ENCODE measurements around the gene LGI4.
"Not testable (repeated sequence)": the region's sequence is repeated elsewhere in the genome, so short reads cannot be mapped to it uniquely, and the experiment has no call there.

Gene LGI4

GRCh38 chr19:35141837-35142605 lies 7.2 kb upstream of the LGI4 start:
- DNase-seq (ENCODE audit: low read depth), result no peak

- DNase-seq (ENCODE audit: low read depth), result peak; percentile 89
Observed at GRCh38 chr19:35140962-35141836, 6.3 kb upstream of the LGI4 start.

GRCh38 chr19:35140207-35140961 lies 5.5 kb upstream of the LGI4 start:
- DNase-seq (ENCODE audit: low read depth), result no peak

- no peak for DNase-seq (ENCODE audit: low read depth)
Observed at GRCh38 chr19:35138305-35138892, 3.5 kb upstream of the LGI4 start, which contains the start of gene FXYD1. FXYD1 (plus strand) TSS chr19:35138824; CDS start chr19:35140080, 1,256 bp downstream.

- DNase-seq (ENCODE audit: low read depth), result no peak
Observed at GRCh38 chr19:35136977-35137702, 2.3 kb upstream of the LGI4 start.

GRCh38 chr19:35136231-35136630 lies 1.4 kb upstream of the LGI4 start:
- no peak for DNase-seq (ENCODE audit: low read depth)

GRCh38 chr19:35135389-35135909 lies 590 bp upstream of the LGI4 start:
- DNase-seq (ENCODE audit: low read depth), result peak; percentile 38

GRCh38 chr19:35133826-35134225 lies 1.0 kb downstream of the LGI4 start:
- no peak for DNase-seq (ENCODE audit: low read depth)

GRCh38 chr19:35132254-35132653 lies 2.6 kb downstream of the LGI4 start:
- no peak for DNase-seq (ENCODE audit: low read depth)

GRCh38 chr19:35130761-35131720 lies 3.8 kb downstream of the LGI4 start:
- DNase-seq (ENCODE audit: low read depth), result no peak

- DNase-seq (ENCODE audit: low read depth), result not testable (repeated sequence)
Observed at GRCh38 chr19:35129724-35130274, 5.1 kb downstream of the LGI4 start.

GRCh38 chr19:35128398-35129057 lies 6.3 kb downstream of the LGI4 start:
- DNase-seq (ENCODE audit: low read depth), result no peak

GRCh38 chr19:35127871-35128270 lies 7.0 kb downstream of the LGI4 start:
- DNase-seq (ENCODE audit: low read depth), result no peak

- no peak for DNase-seq (ENCODE audit: low read depth)
Observed at GRCh38 chr19:35126624-35126959, 8.3 kb downstream of the LGI4 start.

GRCh38 chr19:35125749-35126623 lies 8.9 kb downstream of the LGI4 start:
- no peak for DNase-seq (ENCODE audit: low read depth)

GRCh38 chr19:35125270-35125717 lies 9.6 kb downstream of the LGI4 start:
- DNase-seq (ENCODE audit: low read depth), result no peak

- DNase-seq (ENCODE audit: low read depth), result peak; percentile 76
Observed at GRCh38 chr19:35124098-35125060, 10.5 kb downstream of the LGI4 start.

All from stimulated activated CD8-positive, alpha-beta memory T cell treated with anti-CD3 and anti-CD28 coated beads, Interleukin-12 subunit alpha, Interleukin-12 subunit beta, amount 100 ng/mL, for 4 hours (primary cell).